ENCODE data around the gene RBPJ.
"Not testable (repeated sequence)": the region's sequence is repeated elsewhere in the genome, so short reads cannot be mapped to it uniquely, and the experiment has no call there.

The RBPJ gene

DNA sequence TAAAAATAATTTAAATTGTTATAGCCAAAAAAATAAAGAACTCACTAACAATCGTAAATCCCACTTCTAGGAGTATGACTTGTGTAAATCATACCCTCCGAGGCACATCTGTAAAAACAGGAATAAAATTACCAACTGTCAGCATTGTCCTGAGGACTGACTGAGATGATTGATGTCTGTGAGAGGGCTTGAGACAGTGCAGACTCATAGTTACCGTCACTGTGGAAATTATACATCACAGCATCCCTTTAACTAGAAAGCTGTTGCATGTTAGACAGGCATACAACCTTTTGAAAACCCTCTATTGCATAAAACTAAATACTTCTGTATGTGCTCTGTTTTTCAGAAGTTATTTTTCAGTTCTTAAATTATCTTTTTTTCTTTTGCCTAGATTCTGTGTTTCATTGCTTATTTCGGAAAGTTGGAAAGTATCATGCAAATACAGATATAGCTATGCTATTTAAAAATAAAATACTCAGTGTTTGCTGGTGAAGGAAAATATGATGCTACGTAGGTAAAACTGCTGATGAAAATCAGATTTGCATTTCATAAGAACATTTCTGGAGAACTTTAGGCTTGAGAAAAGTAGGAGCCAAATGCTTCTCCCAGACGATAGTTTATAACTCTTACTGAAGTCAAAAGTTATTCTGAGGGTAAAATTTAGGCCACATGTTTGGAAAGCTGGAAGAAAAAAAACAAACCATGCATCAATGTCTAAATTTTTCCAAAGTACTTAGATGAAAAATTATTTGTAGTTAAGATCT lies 13.6 kb upstream of the RBPJ start:
- H3K56ac ChIP-seq (ENCODE audit: low read length), result no peak overlapping the region
- no peaks in the 10 kb centered on the region for H3K4me1 ChIP-seq (ENCODE audit: control insufficient read depth, low read depth, low read length)
- no peak overlapping the region for H3K4me3 ChIP-seq (ENCODE audit: low read length)
- H2AK5ac ChIP-seq (ENCODE audit: low read length), result no peak overlapping the region
- no peak overlapping the region for H3K23ac ChIP-seq (ENCODE audit: low read length)
- H3K4ac ChIP-seq (ENCODE audit: low read depth, low read length), result no peak overlapping the region
- no peak overlapping the region for H2BK15ac ChIP-seq (replicated peaks; ENCODE audit: low read depth)
- H3K36me3 ChIP-seq (ENCODE audit: control insufficient read depth, insufficient read depth, low read length), result no peaks in the 10 kb centered on the region
- no peak overlapping the region for H3K4me2 ChIP-seq (ENCODE audit: low read length)
- WGBS (ENCODE audit: extremely low coverage, insufficient coverage, low lambda C conversion rate), result no CpG with 5 or more reads among the region's 6 CpGs
- no peaks in the 10 kb centered on the region for H3K79me1 ChIP-seq (ENCODE audit: low read length)
- no peak overlapping the region for H3K18ac ChIP-seq (ENCODE audit: low read length)
- no peak overlapping the region for H3K9ac ChIP-seq (ENCODE audit: low read length)
- H2BK120ac ChIP-seq (ENCODE audit: low read depth, low read length), result no peak overlapping the region
- H3K27me3 ChIP-seq (ENCODE audit: insufficient read depth, low read length, poor library complexity), result no peaks in the 10 kb centered on the region
- DNase-seq, result no peak
- H3K27ac ChIP-seq (ENCODE audit: low read depth, low read length), result no peak overlapping the region
- H4K5ac ChIP-seq (ENCODE audit: low read length), result no peak overlapping the region
- no peak overlapping the region for H4K8ac ChIP-seq (ENCODE audit: low read depth, low read length)
- no peak overlapping the region for H2BK5ac ChIP-seq (ENCODE audit: low read length)
- H3K79me2 ChIP-seq (ENCODE audit: control insufficient read depth, insufficient read depth, low read length), result no peaks in the 10 kb centered on the region

DNA sequence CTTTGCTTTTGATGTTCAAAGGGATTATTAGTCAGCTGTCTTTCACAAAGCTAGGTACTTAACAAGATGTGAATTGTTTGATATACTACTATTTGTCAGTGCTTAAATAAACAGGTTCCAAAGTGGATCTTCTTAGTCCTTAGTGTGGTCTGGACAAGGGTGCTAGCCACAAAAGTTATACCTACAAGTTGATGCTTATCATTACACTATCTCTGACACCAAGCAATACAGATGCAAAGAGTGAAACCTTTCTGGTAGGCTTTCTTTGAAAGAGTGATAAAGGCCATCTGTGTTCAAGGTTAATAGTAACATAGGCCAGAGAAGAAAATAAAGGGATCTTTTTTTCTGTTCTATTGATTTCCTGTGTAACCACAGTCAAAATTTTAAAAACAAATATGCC lies 12.2 kb upstream of the RBPJ start:
- no peak overlapping the region for H2BK15ac ChIP-seq (replicated peaks; ENCODE audit: low read depth)
- H3K4me3 ChIP-seq (ENCODE audit: low read length), result no peak overlapping the region
- no peak overlapping the region for H3K18ac ChIP-seq (ENCODE audit: low read length)
- no peaks in the 10 kb centered on the region for H3K79me1 ChIP-seq (ENCODE audit: low read length)
- H3K4me2 ChIP-seq (ENCODE audit: low read length), result no peak overlapping the region
- H3K4me1 ChIP-seq (ENCODE audit: control insufficient read depth, low read depth, low read length), result no peaks in the 10 kb centered on the region
- no peaks in the 10 kb centered on the region for H3K27me3 ChIP-seq (ENCODE audit: insufficient read depth, low read length, poor library complexity)
- peak; percentile 25 for DNase-seq
- H3K4ac ChIP-seq (ENCODE audit: low read depth, low read length), result no peak overlapping the region
- H4K8ac ChIP-seq (ENCODE audit: low read depth, low read length), result no peak overlapping the region
- H2AK5ac ChIP-seq (ENCODE audit: low read length), result no peak overlapping the region
- no peaks in the 10 kb centered on the region for H3K79me2 ChIP-seq (ENCODE audit: control insufficient read depth, insufficient read depth, low read length)
- no peak overlapping the region for H4K5ac ChIP-seq (ENCODE audit: low read length)
- no peak overlapping the region for H3K27ac ChIP-seq (ENCODE audit: low read depth, low read length)
- H3K23ac ChIP-seq (ENCODE audit: low read length), result no peak overlapping the region
- H3K9ac ChIP-seq (ENCODE audit: low read length), result no peak overlapping the region
- H2BK120ac ChIP-seq (ENCODE audit: low read depth, low read length), result no peak overlapping the region
- H3K56ac ChIP-seq (ENCODE audit: low read length), result no peak overlapping the region
- H3K36me3 ChIP-seq (ENCODE audit: control insufficient read depth, insufficient read depth, low read length), result no peaks in the 10 kb centered on the region
- H2BK5ac ChIP-seq (ENCODE audit: low read length), result no peak overlapping the region

GRCh38 chr4:26310264-26310663 lies 10.6 kb upstream of the RBPJ start:
- H3K9ac ChIP-seq (ENCODE audit: low read length), result no peak overlapping the region
- no peak overlapping the region for H4K5ac ChIP-seq (ENCODE audit: low read length)
- no peak overlapping the region for H3K18ac ChIP-seq (ENCODE audit: low read length)
- H2BK120ac ChIP-seq (ENCODE audit: low read depth, low read length), result no peak overlapping the region
- no peak overlapping the region for H3K4ac ChIP-seq (ENCODE audit: low read depth, low read length)
- H3K4me3 ChIP-seq (ENCODE audit: low read length), result no peak overlapping the region
- no peak overlapping the region for H2AK5ac ChIP-seq (ENCODE audit: low read length)
- no peaks in the 10 kb centered on the region for H3K27me3 ChIP-seq (ENCODE audit: insufficient read depth, low read length, poor library complexity)
- H2BK15ac ChIP-seq (replicated peaks; ENCODE audit: low read depth), result no peak overlapping the region
- H3K36me3 ChIP-seq (ENCODE audit: control insufficient read depth, insufficient read depth, low read length), result no peaks in the 10 kb centered on the region
- no peak overlapping the region for H3K56ac ChIP-seq (ENCODE audit: low read length)
- H3K4me2 ChIP-seq (ENCODE audit: low read length), result no peak overlapping the region
- no CpG with 5 or more reads among the region's 2 CpGs for WGBS (ENCODE audit: extremely low coverage, insufficient coverage, low lambda C conversion rate)
- no peak overlapping the region for H4K8ac ChIP-seq (ENCODE audit: low read depth, low read length)
- H3K23ac ChIP-seq (ENCODE audit: low read length), result no peak overlapping the region
- H2BK5ac ChIP-seq (ENCODE audit: low read length), result no peak overlapping the region
- H3K27ac ChIP-seq (ENCODE audit: low read depth, low read length), result no peak overlapping the region
- DNase-seq, result no peak
- H3K4me1 ChIP-seq (ENCODE audit: control insufficient read depth, low read depth, low read length), result no peaks in the 10 kb centered on the region
- H3K79me2 ChIP-seq (ENCODE audit: control insufficient read depth, insufficient read depth, low read length), result no peaks in the 10 kb centered on the region
- H3K79me1 ChIP-seq (ENCODE audit: low read length), result no peaks in the 10 kb centered on the region

- no peak overlapping the region for H3K4me3 ChIP-seq (ENCODE audit: low read length)
- H3K4me2 ChIP-seq (ENCODE audit: low read length), result no peak overlapping the region
- no peak overlapping the region for H3K27ac ChIP-seq (ENCODE audit: low read depth, low read length)
- H3K79me1 ChIP-seq (ENCODE audit: low read length), result no peaks in the 10 kb centered on the region
- no peak overlapping the region for H3K23ac ChIP-seq (ENCODE audit: low read length)
- no peak overlapping the region for H4K8ac ChIP-seq (ENCODE audit: low read depth, low read length)
- no peak overlapping the region for H3K4ac ChIP-seq (ENCODE audit: low read depth, low read length)
- H2BK15ac ChIP-seq (replicated peaks; ENCODE audit: low read depth), result no peak overlapping the region
- no peak overlapping the region for H4K5ac ChIP-seq (ENCODE audit: low read length)
- H3K9ac ChIP-seq (ENCODE audit: low read length), result no peak overlapping the region
- H3K56ac ChIP-seq (ENCODE audit: low read length), result no peak overlapping the region
- H3K4me1 ChIP-seq (ENCODE audit: control insufficient read depth, low read depth, low read length), result no peaks in the 10 kb centered on the region
- H2AK5ac ChIP-seq (ENCODE audit: low read length), result no peak overlapping the region
- DNase-seq, result no peak
- no peak overlapping the region for H2BK120ac ChIP-seq (ENCODE audit: low read depth, low read length)
- H3K79me2 ChIP-seq (ENCODE audit: control insufficient read depth, insufficient read depth, low read length), result no peaks in the 10 kb centered on the region
- no peak overlapping the region for H2BK5ac ChIP-seq (ENCODE audit: low read length)
- no peak overlapping the region for H3K18ac ChIP-seq (ENCODE audit: low read length)
- no peaks in the 10 kb centered on the region for H3K36me3 ChIP-seq (ENCODE audit: control insufficient read depth, insufficient read depth, low read length)
- H3K27me3 ChIP-seq (ENCODE audit: insufficient read depth, low read length, poor library complexity), result no peaks in the 10 kb centered on the region
Observed at GRCh38 chr4:26311633-26312032, 9.2 kb upstream of the RBPJ start.

GRCh38 chr4:26315316-26315932 lies 5.4 kb upstream of the RBPJ start:
- H3K4me3 ChIP-seq (ENCODE audit: low read length); H4K5ac ChIP-seq (ENCODE audit: low read length); H3K56ac ChIP-seq (ENCODE audit: low read length); H4K8ac ChIP-seq (ENCODE audit: low read depth, low read length); H2BK120ac ChIP-seq (ENCODE audit: low read depth, low read length); H3K4ac ChIP-seq (ENCODE audit: low read depth, low read length); H3K27ac ChIP-seq (ENCODE audit: low read depth, low read length); H3K79me2 ChIP-seq (ENCODE audit: control insufficient read depth, insufficient read depth, low read length); H3K79me1 ChIP-seq (ENCODE audit: low read length); H2BK15ac ChIP-seq (replicated peaks; ENCODE audit: low read depth); DNase-seq; H3K4me1 ChIP-seq (ENCODE audit: control insufficient read depth, low read depth, low read length); H3K9ac ChIP-seq (ENCODE audit: low read length); H3K36me3 ChIP-seq (ENCODE audit: control insufficient read depth, insufficient read depth, low read length); H3K4me2 ChIP-seq (ENCODE audit: low read length); H3K23ac ChIP-seq (ENCODE audit: low read length); H3K27me3 ChIP-seq (ENCODE audit: insufficient read depth, low read length, poor library complexity); H3K18ac ChIP-seq (ENCODE audit: low read length); H2BK5ac ChIP-seq (ENCODE audit: low read length); H2AK5ac ChIP-seq (ENCODE audit: low read length): not testable (repeated sequence)
- no CpG with 5 or more reads among the region's 8 CpGs for WGBS (ENCODE audit: extremely low coverage, insufficient coverage, low lambda C conversion rate)

DNA sequence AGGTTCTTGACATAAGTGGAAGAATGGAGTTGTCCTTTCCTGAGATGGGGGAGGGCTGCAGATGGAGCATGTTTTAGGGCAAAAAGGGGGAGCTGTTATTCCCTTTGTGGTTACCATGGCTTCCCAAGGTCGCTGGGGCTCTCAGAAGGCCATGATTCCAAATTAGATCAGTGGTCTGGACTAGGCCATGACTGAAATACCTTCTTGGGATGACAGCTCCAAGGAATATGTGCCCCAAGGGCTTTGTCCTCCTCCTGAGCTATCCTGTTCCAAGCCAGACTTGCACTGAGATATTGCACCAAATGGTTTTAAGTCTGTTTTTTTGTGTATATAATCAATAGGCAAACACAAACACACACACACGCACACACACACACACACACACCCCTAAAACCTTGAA lies 3.0 kb upstream of the RBPJ start:
- no peak overlapping the region for H3K27ac ChIP-seq (ENCODE audit: low read depth, low read length)

More for the DNA sequence above, 3.0 kb upstream of the RBPJ start:
- Histone ChIP-seq H3K4me1 (ENCODE audit: control insufficient read depth, low read depth, low read length) (no peaks in the 10 kb centered on the region), H3K79me2 (ENCODE audit: control insufficient read depth, insufficient read depth, low read length) (peaks cover 13% of the 10 kb centered on the region), H4K8ac (ENCODE audit: low read depth, low read length) (no peak overlapping the region), H3K18ac (ENCODE audit: low read length) (no peak overlapping the region), H3K4me2 (ENCODE audit: low read length) (no peak overlapping the region), H3K4me3 (ENCODE audit: low read length) (no peak overlapping the region), H3K27me3 (ENCODE audit: insufficient read depth, low read length, poor library complexity) (no peaks in the 10 kb centered on the region), H3K4ac (ENCODE audit: low read depth, low read length) (no peak overlapping the region), H4K5ac (ENCODE audit: low read length) (no peak overlapping the region), H3K36me3 (ENCODE audit: control insufficient read depth, insufficient read depth, low read length) (no peaks in the 10 kb centered on the region), H2BK15ac (replicated peaks; ENCODE audit: low read depth) (no peak overlapping the region), H3K9ac (ENCODE audit: low read length) (no peak overlapping the region), H2BK120ac (ENCODE audit: low read depth, low read length) (no peak overlapping the region), H3K56ac (ENCODE audit: low read length) (no peak overlapping the region), H3K23ac (ENCODE audit: low read length) (no peak overlapping the region), H2BK5ac (ENCODE audit: low read length) (no peak overlapping the region), H3K79me1 (ENCODE audit: low read length) (peaks cover 3% of the 10 kb centered on the region), H2AK5ac (ENCODE audit: low read length) (no peak overlapping the region)
- WGBS (ENCODE audit: extremely low coverage, insufficient coverage, low lambda C conversion rate), result no CpG with 5 or more reads among the region's 2 CpGs
- DNase-seq, result no peak
